Measurements from ENCODE around the gene WHRN. TPM values are rescaled to one million over a fixed set of nuclear protein-coding genes. Genes with fewer than 3 reads are reported as not detected.

The WHRN gene
- total RNA-seq, 5 donors from 2014 or later (not counting 1 experiment from before 2014, with no cell fraction given), result 11.4 to 46.0 (median 13.0) TPM

DNA sequence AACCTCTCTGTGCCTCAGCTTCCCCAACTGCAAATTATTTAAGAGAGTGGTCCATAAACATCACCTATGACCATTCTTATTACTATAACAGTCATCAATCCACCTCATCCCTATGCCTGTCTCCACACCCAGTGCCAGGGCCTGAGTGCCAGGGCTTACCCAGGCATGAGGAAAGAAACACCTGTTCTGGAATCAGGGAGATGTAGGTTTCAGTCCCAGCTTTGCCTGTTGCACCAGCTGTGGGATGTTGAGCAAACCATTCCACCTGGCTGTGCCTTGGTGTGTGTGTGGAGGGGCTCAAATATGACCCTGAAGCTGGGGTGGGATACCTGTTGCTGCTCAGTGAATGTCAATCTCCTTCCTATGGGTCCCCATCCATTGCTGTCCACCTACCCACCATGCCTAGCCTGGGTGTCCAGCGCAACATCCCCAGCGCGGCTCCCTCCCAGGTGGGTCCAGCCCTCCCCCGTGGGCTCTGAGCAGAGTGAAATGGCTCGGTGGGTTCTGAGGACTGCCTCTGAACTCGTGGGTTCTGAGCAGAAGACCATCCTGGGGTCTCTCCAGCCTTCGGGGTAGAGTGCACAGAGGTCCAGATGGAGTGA lies 133.8 kb downstream of the WHRN start:
- ATAC-seq (replicated peaks in 1 of 4), result no peak
- peaks cover 3 to 83% of the 10 kb centered on the region in 2 donors for H3K36me3 ChIP-seq (ENCODE audit: control insufficient read depth in 2 of 2, extremely low read depth in 1 of 2, insufficient read depth in 1 of 2, low read length in 1 of 2)
- H3K4me1 Mint-ChIP-seq, result peaks cover 88 to 93% (median 92%) of the 10 kb centered on the region in 3 donors
- CTCF ChIA-PET, result interaction anchor here in 1 of 2 donors (1.3 to 3.1 kb wide), 2 partner anchors 14 to 15 kb away, joined by 3 to 40 read pairs; partner anchors contain the start of gene AKNA
- peak overlapping the region; percentile 86 to 96 for H3K27ac Mint-ChIP-seq
- H3K9me3 Mint-ChIP-seq, result no peaks in the 10 kb centered on the region
- WGBS (ENCODE audit: insufficient coverage), result 47% methylated on average over 5 of the region's 7 CpGs
- H3K4me3 ChIP-seq (ENCODE audit: control insufficient read depth in 1 of 2, extremely low read depth in 1 of 2, low read length in 1 of 2), result peak overlapping the region; percentile 38 to 42
- H3K27ac ChIP-seq (ENCODE audit: low read length), result peak overlapping the region; percentile 96
- H3K36me3 Mint-ChIP-seq, result peaks cover 54% of the 10 kb centered on the region
- no peaks in the 10 kb centered on the region for H3K9me3 ChIP-seq
- H3K27me3 Mint-ChIP-seq, result no peaks in the 10 kb centered on the region
- no peaks in the 10 kb centered on the region for H3K27me3 ChIP-seq (replicated peaks in 1 of 2; ENCODE audit: control insufficient read depth in 2 of 2, extremely low read depth in 1 of 2, insufficient read depth in 2 of 2, low read length in 1 of 2)
- H3K4me1 ChIP-seq (ENCODE audit: control insufficient read depth in 1 of 2, extremely low read depth in 1 of 2, insufficient read depth in 2 of 2, low read length in 2 of 2), result peaks cover 86 to 97% of the 10 kb centered on the region in 2 experiments
- POLR2A ChIA-PET, result interaction anchor here (0.6 to 3.9 kb wide), 5 partner anchors 13 to 22 kb away, joined by 3 to 34 read pairs (median 7); partner anchors contain the start of gene AKNA (in 1 of the 2)
- no peak for DNase-seq
- H3K4me3 Mint-ChIP-seq, result peak overlapping the region; percentile 74 to 79 (median 75)

DNA sequence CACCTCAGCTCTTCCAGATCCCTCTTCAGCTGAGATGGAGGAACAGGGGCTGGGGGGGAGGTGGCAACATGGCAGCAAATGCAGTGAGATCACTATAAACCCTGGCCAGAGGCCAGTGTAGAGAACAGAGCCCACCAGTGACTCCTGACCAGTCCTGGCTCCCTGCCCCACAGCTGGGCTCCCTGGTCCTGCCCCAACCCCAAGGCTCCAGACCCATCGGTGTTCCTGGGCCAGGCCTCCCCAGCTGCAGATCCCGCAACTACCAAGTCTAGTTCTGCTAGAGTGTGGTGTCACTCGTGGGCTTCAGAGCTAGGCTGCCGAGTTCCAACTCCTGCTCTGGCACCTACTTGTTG lies 134.3 kb downstream of the WHRN start:
- ATAC-seq (replicated peaks in 1 of 4) (no peak), DNase-seq (no peak)
- ChIA-PET CTCF (interaction anchor here in 1 of 2 donors (1.3 kb wide), 1 partner anchor 15 kb away, joined by 3 read pairs; no protein-coding TSS in a partner anchor), POLR2A (interaction anchor here (0.6 to 3.9 kb wide), 5 partner anchors 14 to 22 kb away, joined by 3 to 34 read pairs (median 7); partner anchors contain the start of gene AKNA (in 1 of the 2))
- Mint-ChIP-seq H3K36me3 (peaks cover 52% of the 10 kb centered on the region), H3K4me3 (peak overlapping the region in 2 of 3 donors; percentile 21 to 79), H3K27me3 (no peaks in the 10 kb centered on the region), H3K27ac (peak overlapping the region; percentile 86 to 96), H3K9me3 (no peaks in the 10 kb centered on the region), H3K4me1 (peaks cover 91 to 96% (median 95%) of the 10 kb centered on the region in 3 donors)
- no peaks in the 10 kb centered on the region for H3K27me3 ChIP-seq (replicated peaks in 1 of 2; ENCODE audit: control insufficient read depth in 2 of 2, extremely low read depth in 1 of 2, insufficient read depth in 2 of 2, low read length in 1 of 2)
- peak overlapping the region; percentile 96 for H3K27ac ChIP-seq (ENCODE audit: low read length)
- H3K4me3 ChIP-seq (ENCODE audit: control insufficient read depth in 1 of 2, extremely low read depth in 1 of 2, low read length in 1 of 2), result peak overlapping the region in 1 of 2 donors; percentile 42
- 60% methylated on average over 1 of the region's 4 CpGs for WGBS (ENCODE audit: insufficient coverage)
- peaks cover 86 to 97% of the 10 kb centered on the region in 2 experiments for H3K4me1 ChIP-seq (ENCODE audit: control insufficient read depth in 1 of 2, extremely low read depth in 1 of 2, insufficient read depth in 2 of 2, low read length in 2 of 2)
- H3K36me3 ChIP-seq (ENCODE audit: control insufficient read depth in 2 of 2, extremely low read depth in 1 of 2, insufficient read depth in 1 of 2, low read length in 1 of 2), result peaks cover 3 to 84% of the 10 kb centered on the region in 2 donors
- no peaks in the 10 kb centered on the region for H3K9me3 ChIP-seq

DNA sequence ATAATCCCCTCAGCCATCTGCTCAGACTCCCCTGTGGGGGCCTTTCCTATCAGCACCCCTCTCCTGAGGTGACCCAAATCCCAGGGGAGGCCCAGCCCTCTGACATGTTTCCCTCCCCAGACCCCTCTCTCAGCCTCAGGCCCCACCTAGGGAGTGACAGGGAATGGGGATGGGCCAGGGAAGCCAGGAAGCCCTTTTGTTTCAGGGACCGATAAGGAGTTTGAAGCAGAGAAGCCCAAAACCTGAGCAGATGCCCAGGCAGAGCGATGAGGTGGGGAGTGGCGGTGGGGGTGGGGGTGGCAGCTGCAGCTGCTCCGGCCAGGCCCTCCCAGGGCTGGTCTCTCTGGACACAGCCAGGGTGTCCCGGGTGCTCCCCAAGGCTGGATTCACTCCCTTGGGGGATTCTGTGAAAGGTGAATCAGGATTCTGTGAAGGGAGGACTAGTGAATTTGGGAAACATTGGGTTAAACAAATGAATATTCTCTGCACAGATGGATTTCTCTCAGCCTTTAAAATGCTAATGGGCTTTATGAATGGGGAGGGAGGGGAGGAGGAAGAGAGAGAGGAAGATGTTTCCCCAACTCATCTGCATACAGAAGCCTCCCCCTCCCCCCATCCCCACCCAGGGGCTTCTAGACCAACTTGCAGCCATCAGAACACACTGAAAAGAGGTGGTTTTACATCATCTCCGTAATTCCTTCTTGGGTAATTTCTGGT lies 134.9 kb downstream of the WHRN start:
- peaks cover 51% of the 10 kb centered on the region for H3K36me3 Mint-ChIP-seq
- Histone ChIP-seq H3K27me3 (replicated peaks in 1 of 2; ENCODE audit: control insufficient read depth in 2 of 2, extremely low read depth in 1 of 2, insufficient read depth in 2 of 2, low read length in 1 of 2) (no peaks in the 10 kb centered on the region), H3K27ac (ENCODE audit: low read length) (peak overlapping the region; percentile 96), H3K4me1 (ENCODE audit: control insufficient read depth in 1 of 2, extremely low read depth in 1 of 2, insufficient read depth in 2 of 2, low read length in 2 of 2) (peaks cover 86 to 97% of the 10 kb centered on the region in 2 experiments), H3K4me3 (ENCODE audit: control insufficient read depth in 1 of 2, extremely low read depth in 1 of 2, low read length in 1 of 2) (no peak overlapping the region), H3K36me3 (ENCODE audit: control insufficient read depth in 2 of 2, extremely low read depth in 1 of 2, insufficient read depth in 1 of 2, low read length in 1 of 2) (peaks cover 6 to 85% of the 10 kb centered on the region in 2 donors), H3K9me3 (no peaks in the 10 kb centered on the region)
- peak overlapping the region in 2 of 3 donors; percentile 21 to 79 for H3K4me3 Mint-ChIP-seq
- H3K9me3 Mint-ChIP-seq, result no peaks in the 10 kb centered on the region
- DNase-seq, result no peak
- WGBS (ENCODE audit: insufficient coverage), result 100% methylated on average over 2 of the region's 6 CpGs
- H3K27ac Mint-ChIP-seq, result peak overlapping the region; percentile 86 to 96
- POLR2A ChIA-PET, result interaction anchor here (1.0 to 3.9 kb wide), 4 partner anchors 14 to 17 kb away, joined by 3 to 34 read pairs (median 6); partner anchors contain the start of gene AKNA (in 1 of the 2)
- ATAC-seq (replicated peaks in 1 of 4), result no peak
- CTCF ChIA-PET, result interaction anchor here in 1 of 2 donors (1.3 kb wide), 1 partner anchor 16 kb away, joined by 3 read pairs; no protein-coding TSS in a partner anchor
- H3K27me3 Mint-ChIP-seq, result no peaks in the 10 kb centered on the region
- H3K4me1 Mint-ChIP-seq, result peaks cover 90 to 96% (median 95%) of the 10 kb centered on the region in 3 donors

DNA sequence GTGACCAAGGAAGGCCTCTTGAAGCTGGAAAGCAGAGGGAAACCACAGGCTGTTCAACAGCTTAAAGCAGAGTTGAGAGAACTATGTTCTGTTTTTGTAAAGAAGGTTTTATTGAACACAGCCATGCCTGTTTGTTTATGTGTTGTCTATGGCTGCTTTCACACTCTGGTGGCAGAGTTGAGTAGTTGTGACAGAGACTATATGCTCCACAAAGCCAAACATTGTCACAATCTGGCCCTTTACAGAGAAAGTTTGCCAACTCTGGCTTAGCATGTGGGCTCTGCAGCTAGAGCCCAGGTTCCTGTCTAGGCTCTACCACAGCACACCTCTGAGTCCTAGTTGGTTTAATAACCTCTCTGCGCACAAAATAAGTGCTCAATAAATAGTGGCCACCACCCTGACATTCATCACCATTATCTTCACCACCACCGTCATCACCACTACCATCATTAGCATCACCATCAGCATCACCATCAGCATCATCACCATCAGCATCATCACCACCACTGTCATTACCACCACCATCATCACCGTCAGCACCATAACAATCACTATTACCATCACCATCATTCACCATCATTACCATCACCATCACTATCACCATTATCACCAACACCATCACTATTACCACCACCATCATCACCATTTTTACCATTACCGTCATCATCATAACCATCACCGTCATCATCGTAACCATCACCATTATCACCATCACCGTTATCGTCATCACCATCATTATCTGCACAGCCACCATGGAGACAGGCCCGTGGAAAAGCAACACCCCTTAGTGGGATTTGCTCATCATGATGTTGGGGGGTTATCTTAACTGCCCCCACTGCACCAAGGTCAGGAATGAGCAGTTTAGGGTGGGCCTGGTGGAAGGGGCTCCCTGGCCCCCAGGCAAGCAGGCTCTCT lies 135.8 kb downstream of the WHRN start:
- CTCF ChIA-PET, result interaction anchor here in 1 of 2 donors (1.0 to 4.7 kb wide), 3 partner anchors 16 to 19 kb away, joined by 3 to 25 read pairs (median 9); partner anchors contain the start of gene AKNA
- Mint-ChIP-seq H3K9me3 (no peaks in the 10 kb centered on the region), H3K4me1 (peaks cover 88 to 95% (median 94%) of the 10 kb centered on the region in 3 donors), H3K36me3 (peaks cover 49% of the 10 kb centered on the region), H3K4me3 (peak overlapping the region in 2 of 3 donors; percentile 0 to 79), H3K27me3 (no peaks in the 10 kb centered on the region), H3K27ac (peak overlapping the region; percentile 64 to 69)
- H3K36me3 ChIP-seq (ENCODE audit: control insufficient read depth in 2 of 2, extremely low read depth in 1 of 2, insufficient read depth in 1 of 2, low read length in 1 of 2), result peaks cover 6 to 84% of the 10 kb centered on the region in 2 donors
- peak overlapping the region; percentile 96 for H3K27ac ChIP-seq (ENCODE audit: low read length)
- DNase-seq, result peak in 11 of 35 experiments; percentile 13 to 73 (median 38)
- WGBS (ENCODE audit: insufficient coverage), result 51% methylated on average over 4 of the region's 9 CpGs
- POLR2A ChIA-PET, result interaction anchor here (0.5 to 1.4 kb wide), 7 partner anchors 12 to 28 kb away, joined by 3 to 15 read pairs (median 4); partner anchors contain the start of gene AKNA (in 1 of the 2)
- H3K4me3 ChIP-seq (ENCODE audit: control insufficient read depth in 1 of 2, extremely low read depth in 1 of 2, low read length in 1 of 2), result no peak overlapping the region
- H3K9me3 ChIP-seq, result no peaks in the 10 kb centered on the region
- no peak for ATAC-seq (replicated peaks in 1 of 4)
- no peaks in the 10 kb centered on the region for H3K27me3 ChIP-seq (replicated peaks in 1 of 2; ENCODE audit: control insufficient read depth in 2 of 2, extremely low read depth in 1 of 2, insufficient read depth in 2 of 2, low read length in 1 of 2)
- peaks cover 86 to 95% of the 10 kb centered on the region in 2 experiments for H3K4me1 ChIP-seq (ENCODE audit: control insufficient read depth in 1 of 2, extremely low read depth in 1 of 2, insufficient read depth in 2 of 2, low read length in 2 of 2)

DNA sequence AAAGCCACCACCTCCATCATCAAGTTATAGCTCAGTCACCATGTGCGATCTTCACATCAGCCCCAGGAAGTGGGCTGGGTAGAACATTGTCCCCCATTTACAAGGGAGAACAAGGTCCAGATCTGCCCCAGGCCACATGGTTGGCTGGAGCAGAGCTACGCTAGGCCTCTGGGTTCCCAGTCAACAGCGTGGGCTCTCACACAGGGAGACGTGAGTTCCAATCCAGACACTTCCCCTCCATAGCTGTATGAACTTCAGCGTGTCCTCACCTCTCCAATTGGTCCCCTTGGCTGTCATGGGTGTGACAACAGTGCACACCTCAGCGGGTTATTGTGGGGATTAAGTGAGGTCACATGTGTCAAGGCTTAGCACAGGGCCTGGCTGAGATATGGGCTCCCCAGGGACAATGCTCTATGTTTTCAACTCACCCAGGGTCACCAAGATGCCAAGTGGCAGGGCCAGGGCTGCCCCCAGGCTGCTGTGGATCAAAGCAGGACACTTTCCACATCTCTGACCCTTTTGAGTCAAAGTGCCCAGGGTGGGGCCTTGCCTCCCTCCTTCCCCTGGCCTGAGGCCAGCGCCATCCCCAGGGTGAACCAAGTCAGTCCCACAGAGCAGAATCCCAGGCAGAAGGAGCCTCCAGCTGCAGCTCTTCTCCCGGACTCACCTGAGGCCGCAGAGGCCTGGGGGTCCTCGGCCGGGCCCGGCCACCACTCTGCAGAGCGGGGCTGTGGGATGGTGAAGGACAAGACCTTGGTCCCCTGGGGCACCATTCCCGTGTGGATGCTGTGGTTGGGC lies 137.3 kb downstream of the WHRN start:
- Histone ChIP-seq H3K9me3 (no peaks in the 10 kb centered on the region), H3K27me3 (replicated peaks in 1 of 2; ENCODE audit: control insufficient read depth in 2 of 2, extremely low read depth in 1 of 2, insufficient read depth in 2 of 2, low read length in 1 of 2) (no peaks in the 10 kb centered on the region), H3K4me1 (ENCODE audit: control insufficient read depth in 1 of 2, extremely low read depth in 1 of 2, insufficient read depth in 2 of 2, low read length in 2 of 2) (peaks cover 88 to 95% of the 10 kb centered on the region in 2 experiments), H3K36me3 (ENCODE audit: control insufficient read depth in 2 of 2, extremely low read depth in 1 of 2, insufficient read depth in 1 of 2, low read length in 1 of 2) (peaks cover 6 to 87% of the 10 kb centered on the region in 2 donors), H3K27ac (ENCODE audit: low read length) (peak overlapping the region; percentile 96), H3K4me3 (ENCODE audit: control insufficient read depth in 1 of 2, extremely low read depth in 1 of 2, low read length in 1 of 2) (no peak overlapping the region)
- ATAC-seq (replicated peaks in 1 of 4) (no peak), DNase-seq (peak in 1 of 35 experiments; percentile 44)
- WGBS (ENCODE audit: insufficient coverage), result 79% methylated on average over 11 of the region's 14 CpGs
- CTCF ChIA-PET, result interaction anchor here (0.5 to 4.7 kb wide), 8 partner anchors 17 to 286 kb away, joined by 3 to 25 read pairs (median 4); partner anchors contain the start of gene AKNA (in 1 of the 2)
- H3K4me1 Mint-ChIP-seq, result peaks cover 88 to 96% (median 94%) of the 10 kb centered on the region in 3 donors
- POLR2A ChIA-PET, result interaction anchor here (0.6 to 2.7 kb wide), 5 partner anchors 16 to 30 kb away, joined by 3 to 16 read pairs (median 3); no protein-coding TSS in a partner anchor
- peak overlapping the region in 2 of 3 donors; percentile 28 to 77 for H3K4me3 Mint-ChIP-seq
- H3K36me3 Mint-ChIP-seq, result peaks cover 54% of the 10 kb centered on the region
- H3K9me3 Mint-ChIP-seq, result no peaks in the 10 kb centered on the region
- H3K27ac Mint-ChIP-seq, result peak overlapping the region; percentile 93 to 97
- H3K27me3 Mint-ChIP-seq, result no peaks in the 10 kb centered on the region

Data from T-cell (primary cell).